ENCODE results near the gene JMY.

DNA sequence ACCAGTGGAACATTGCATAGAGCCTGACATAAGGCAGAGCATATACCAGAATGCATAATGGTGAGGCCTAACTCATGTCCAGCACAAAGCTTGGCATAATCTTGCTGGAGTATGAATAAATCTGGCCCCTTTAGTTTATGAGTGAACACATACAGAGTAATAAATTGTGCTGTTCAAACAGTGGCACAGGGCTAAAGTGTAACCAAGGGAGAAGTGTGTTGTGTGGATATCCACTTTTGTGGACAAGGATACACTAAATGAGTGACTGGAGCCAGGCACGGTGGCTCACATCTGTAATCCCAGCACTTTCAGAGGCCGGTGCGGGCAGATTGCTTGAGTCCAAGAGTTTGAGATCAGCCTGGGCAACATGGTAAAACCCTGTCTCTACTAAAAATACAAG, 29.4 kb upstream of the JMY start:
- TF ChIP-seq, protein P1, sequence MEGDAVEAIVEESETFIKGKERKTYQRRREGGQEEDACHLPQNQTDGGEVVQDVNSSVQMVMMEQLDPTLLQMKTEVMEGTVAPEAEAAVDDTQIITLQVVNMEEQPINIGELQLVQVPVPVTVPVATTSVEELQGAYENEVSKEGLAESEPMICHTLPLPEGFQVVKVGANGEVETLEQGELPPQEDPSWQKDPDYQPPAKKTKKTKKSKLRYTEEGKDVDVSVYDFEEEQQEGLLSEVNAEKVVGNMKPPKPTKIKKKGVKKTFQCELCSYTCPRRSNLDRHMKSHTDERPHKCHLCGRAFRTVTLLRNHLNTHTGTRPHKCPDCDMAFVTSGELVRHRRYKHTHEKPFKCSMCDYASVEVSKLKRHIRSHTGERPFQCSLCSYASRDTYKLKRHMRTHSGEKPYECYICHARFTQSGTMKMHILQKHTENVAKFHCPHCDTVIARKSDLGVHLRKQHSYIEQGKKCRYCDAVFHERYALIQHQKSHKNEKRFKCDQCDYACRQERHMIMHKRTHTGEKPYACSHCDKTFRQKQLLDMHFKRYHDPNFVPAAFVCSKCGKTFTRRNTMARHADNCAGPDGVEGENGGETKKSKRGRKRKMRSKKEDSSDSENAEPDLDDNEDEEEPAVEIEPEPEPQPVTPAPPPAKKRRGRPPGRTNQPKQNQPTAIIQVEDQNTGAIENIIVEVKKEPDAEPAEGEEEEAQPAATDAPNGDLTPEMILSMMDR (conservative IDR thresholded peaks at IDR 0.05): no peak
- no peak for TF ChIP-seq ZFX (IDR thresholded peaks at IDR 0.05)
